ENCODE measurements around the gene ANXA3. TPM values are rescaled to one million over a fixed set of nuclear protein-coding genes. Genes with fewer than 3 reads are reported as not detected.
"Not testable (repeated sequence)": the region's sequence is repeated elsewhere in the genome, so short reads cannot be mapped to it uniquely, and the experiment has no call there.

ANXA3 gene
- 10 to 100 TPM; 27.1 to 59.2 TPM for total RNA-seq
- long read RNA-seq, transcript ANXA3-201 (13 exons, 1,657 nt): major isoform, 67 of 74 reads
- long read RNA-seq, partial matches to known transcripts: 1 of 74 reads
- long read RNA-seq, other reads (novel, unspliced or antisense): 6 of 74 reads

GRCh38 chr4:78551420-78552351 is at the start of gene ANXA3:
ANXA3 (plus strand) TSS chr4:78551770; CDS start chr4:78554474, 2,704 bp downstream.
- intact Hi-C loops (cut with DNase I): no loop called here
- DNase-seq: peak; percentile 57
- ATAC-seq: peak; percentile 73 to 90

- intact Hi-C loops (cut with DNase I); ATAC-seq; DNase-seq: not testable (repeated sequence)
Measured at GRCh38 chr4:78506260-78506659, 45.3 kb upstream of the ANXA3 start.

GRCh38 chr4:78509043-78509442 is 42.5 kb upstream of the ANXA3 start:
- intact Hi-C loops (cut with DNase I): no loop called here
- no peak for DNase-seq
- ATAC-seq: no peak

- no peak for DNase-seq
- intact Hi-C loops (cut with DNase I): loop anchor here in 1 of 2 donors (10.0 kb wide), 1 partner anchor 445 kb away; no protein-coding TSS in a partner anchor
- no peak for ATAC-seq
Measured at GRCh38 chr4:78510108-78510507, 41.5 kb upstream of the ANXA3 start.

GRCh38 chr4:78510681-78511080 is 40.9 kb upstream of the ANXA3 start:
- intact Hi-C loops (cut with DNase I): loop anchor here in 1 of 2 donors (10.0 kb wide), 1 partner anchor 446 kb away; no protein-coding TSS in a partner anchor
- no peak for DNase-seq

GRCh38 chr4:78512357-78512920 is 39.1 kb upstream of the ANXA3 start:
- DNase-seq: peak; percentile 35
- ATAC-seq: peak in 1 of 2 donors; percentile 27
- intact Hi-C loops (cut with DNase I): loop anchor here in 1 of 2 donors (10.0 kb wide), 1 partner anchor 448 kb away; no protein-coding TSS in a partner anchor

More at GRCh38 chr4:78510681-78511080, 40.9 kb upstream of the ANXA3 start:
- ATAC-seq: no peak

GRCh38 chr4:78513411-78513975 is 38.1 kb upstream of the ANXA3 start:
- intact Hi-C loops (cut with DNase I): loop anchor here in 1 of 2 donors (10.0 kb wide), 1 partner anchor 449 kb away; no protein-coding TSS in a partner anchor
- DNase-seq (no peak), ATAC-seq (no peak)

GRCh38 chr4:78517050-78517652 is 34.4 kb upstream of the ANXA3 start:
- DNase-seq (no peak), ATAC-seq (no peak)
- intact Hi-C loops (cut with DNase I): loop anchor here (5.0 to 10.0 kb wide), 2 partner anchors 452 to 560 kb away; no protein-coding TSS in a partner anchor

GRCh38 chr4:78518561-78518960 is 33.0 kb upstream of the ANXA3 start:
- ATAC-seq (no peak), DNase-seq (no peak)
- intact Hi-C loops (cut with DNase I): loop anchor here (5.0 to 10.0 kb wide), 2 partner anchors 454 to 561 kb away; no protein-coding TSS in a partner anchor

- DNase-seq: no peak
- intact Hi-C loops (cut with DNase I): loop anchor here (5.0 to 10.0 kb wide), 2 partner anchors 455 to 563 kb away; no protein-coding TSS in a partner anchor
Measured at GRCh38 chr4:78519962-78520361, 31.6 kb upstream of the ANXA3 start.

GRCh38 chr4:78520808-78521226 is 30.8 kb upstream of the ANXA3 start:
- no peak for ATAC-seq

More at GRCh38 chr4:78519962-78520361, 31.6 kb upstream of the ANXA3 start:
- ATAC-seq: no peak

GRCh38 chr4:78524009-78524408 is 27.6 kb upstream of the ANXA3 start:
- no peak for ATAC-seq
- intact Hi-C loops (cut with DNase I): no loop called here

More at GRCh38 chr4:78520808-78521226, 30.8 kb upstream of the ANXA3 start:
- intact Hi-C loops (cut with DNase I): no loop called here
- DNase-seq: no peak

GRCh38 chr4:78525559-78525958 is 26.0 kb upstream of the ANXA3 start:
- DNase-seq (no peak), ATAC-seq (no peak)
- intact Hi-C loops (cut with DNase I): no loop called here

More at GRCh38 chr4:78524009-78524408, 27.6 kb upstream of the ANXA3 start:
- no peak for DNase-seq

GRCh38 chr4:78527103-78527502 is 24.5 kb upstream of the ANXA3 start:
- ATAC-seq (no peak), DNase-seq (no peak)
- intact Hi-C loops (cut with DNase I): no loop called here

- ATAC-seq: no peak
- DNase-seq: no peak
- intact Hi-C loops (cut with DNase I): no loop called here
Measured at GRCh38 chr4:78527555-78527954, 24.0 kb upstream of the ANXA3 start.

- intact Hi-C loops (cut with DNase I): no loop called here
- ATAC-seq (no peak), DNase-seq (no peak)
Measured at GRCh38 chr4:78528327-78528726, 23.2 kb upstream of the ANXA3 start.

GRCh38 chr4:78529569-78530209 is 21.9 kb upstream of the ANXA3 start:
- DNase-seq (no peak), ATAC-seq (peak in 1 of 2 donors; percentile 29)
- intact Hi-C loops (cut with DNase I): no loop called here

GRCh38 chr4:78532046-78532445 is 19.5 kb upstream of the ANXA3 start:
- no peak for DNase-seq
- intact Hi-C loops (cut with DNase I): no loop called here
- ATAC-seq: no peak
